H1 (cell line): ENCODE results near the gene DUSP7. TPM values are rescaled to one million over a fixed set of nuclear protein-coding genes. Genes with fewer than 3 reads are reported as not detected.

Experiments
- CTCF ChIA-PET: fragments of 300-600 bp; sonication (Branson Sonifier 250); formaldehyde crosslinking; loops from one replicate; lab custom pipeline; 2021; ENCODE audit not compliant: partially characterized antibody; lab: Charles Lee
- POLR2A ChIA-PET: fragments of 300-600 bp; sonication (Branson Sonifier 250); formaldehyde crosslinking; loops from one replicate; lab custom pipeline; 2021; ENCODE audit warnings: inconsistent platforms; ENCODE audit not compliant: partially characterized antibody; lab: Charles Lee
- DNase-seq, 2 experiments: peaks; one replicate each; pipeline versions ENCODE4 v3.0.0 to v3.0.0-alpha.2; 2010 to 2022; ENCODE audit warnings: low spot score in 2 of 2, low read depth in 1 of 2, mixed read lengths in 1 of 2
- FAIRE-seq: peaks from 2 replicates; lab custom pipeline; 2011; peaks lifted over from hg19 to GRCh38; lab: Jason Lieb, UNC
- H2AFZ ChIP-seq: 2 replicates; pipeline ENCODE4 v1.8.1; 2012; ENCODE audit warnings: low read length, inconsistent platforms
- H2AK5ac ChIP-seq: 2 replicates; pipeline ENCODE4 v1.6.1; 2013; ENCODE audit warnings: low read depth, low read length
- H2BK120ac ChIP-seq: replicated peaks from 2 replicates; pipeline ENCODE3; 2013; ENCODE audit warnings: low read depth, low read length, inconsistent platforms
- H2BK12ac ChIP-seq: 2 replicates; pipeline ENCODE4 v1.6.1; 2013; ENCODE audit warnings: low read depth, low read length
- H2BK15ac ChIP-seq: 2 replicates; pipeline ENCODE4 v1.6.1; 2013; ENCODE audit warnings: low read length
- H2BK20ac ChIP-seq: 2 replicates; pipeline ENCODE4 v1.6.1; 2013; ENCODE audit warnings: low read length
- H2BK5ac ChIP-seq: 2 replicates; pipeline ENCODE4 v1.6.1; 2013; ENCODE audit warnings: low read depth, low read length
- H3K14ac ChIP-seq: 2 replicates; pipeline ENCODE4 v1.6.1; 2013; ENCODE audit warnings: inconsistent platforms; ENCODE audit not compliant: insufficient read length
- H3K18ac ChIP-seq: 2 replicates; pipeline ENCODE4 v1.6.1; 2013; ENCODE audit warnings: low read length; ENCODE audit errors: extremely low read depth
- H3K23ac ChIP-seq: 2 replicates; pipeline ENCODE4 v1.6.1; 2013; ENCODE audit warnings: inconsistent platforms; ENCODE audit not compliant: insufficient read length
- H3K23me2 ChIP-seq: 2 replicates; pipeline ENCODE4 v1.6.1; 2013; ENCODE audit warnings: low read depth, low read length
- H3K27ac ChIP-seq: 2 replicates; pipeline ENCODE4 v1.6.1; 2011; ENCODE audit warnings: low read depth, low read length, inconsistent platforms
- H3K27me3 ChIP-seq, 4 experiments: replicated peaks in 1 of 4; 1 replicate in 1 of 4; 2 replicates in 3 of 4; pipeline versions ENCODE4 v1.6.1 to v1.8.1; 2011 to 2013; ENCODE audit warnings: low read length in 3 of 4, mild to moderate bottlenecking in 3 of 4, inconsistent platforms in 2 of 4, mixed read lengths in 2 of 4, moderate library complexity in 1 of 4; ENCODE audit not compliant: control insufficient read depth in 3 of 4, insufficient read depth in 3 of 4; ENCODE audit errors: extremely low read depth in 1 of 4
- H3K36me3 ChIP-seq, 4 experiments: 2 replicates each; pipeline versions ENCODE4 v1.6.1 to v1.8.1; 2011 to 2013; ENCODE audit warnings: mild to moderate bottlenecking in 4 of 4, low read length in 3 of 4, moderate library complexity in 2 of 4, control low read depth in 1 of 4, inconsistent platforms in 1 of 4; ENCODE audit not compliant: insufficient read depth in 4 of 4, control insufficient read depth in 2 of 4
- H3K4ac ChIP-seq: replicated peaks from 2 replicates; pipeline ENCODE3; 2013; ENCODE audit warnings: low read length, low read depth, mixed read lengths, inconsistent platforms; ENCODE audit not compliant: insufficient read length
- H3K4me1 ChIP-seq, 4 experiments: replicated peaks in 1 of 4; 1 replicate in 1 of 4; 2 replicates in 3 of 4; pipeline versions ENCODE4 v1.6.1 to v1.8.1; 2011 to 2013; ENCODE audit warnings: low read length in 3 of 4, inconsistent platforms in 2 of 4, mixed read lengths in 1 of 4; ENCODE audit not compliant: insufficient read depth in 4 of 4, control insufficient read depth in 3 of 4
- H3K4me2 ChIP-seq, 2 experiments: 2 replicates each; pipeline versions ENCODE4 v1.6.1 to v1.8.1; 2011 to 2013; ENCODE audit warnings: low read depth in 2 of 2, low read length in 2 of 2, control low read depth in 1 of 2, inconsistent platforms in 1 of 2, mild to moderate bottlenecking in 1 of 2; ENCODE audit not compliant: insufficient read depth in 1 of 2
- H3K4me3 ChIP-seq, 4 experiments: fragments of 200-600, 300-600 bp in 1 of 4; sonication (generic), shearing (Covaris generic), sonication (Bioruptor Twin) in 1 of 4; 2 replicates each; pipeline versions ENCODE4 v1.5.1 to v1.8.1; 2011 to 2016; ENCODE audit warnings: low read length in 4 of 4, low read depth in 3 of 4, control low read depth in 2 of 4, inconsistent platforms in 2 of 4, mild to moderate bottlenecking in 2 of 4, mixed read lengths in 1 of 4, moderate library complexity in 1 of 4; ENCODE audit not compliant: insufficient read depth in 2 of 4; ENCODE audit errors: extremely low read depth in 1 of 4
- H3K56ac ChIP-seq: replicated peaks from 2 replicates; pipeline ENCODE3; 2013; ENCODE audit warnings: low read depth, mild to moderate bottlenecking, mixed read lengths, low read length, inconsistent platforms; ENCODE audit not compliant: insufficient read length
- H3K79me1 ChIP-seq: 2 replicates; pipeline ENCODE4 v1.6.1; 2013; ENCODE audit warnings: low read depth, low read length, control low read depth
- H3K79me2 ChIP-seq, 2 experiments: 2 replicates each; pipeline versions ENCODE4 v1.6.1 to v1.8.1; 2012 to 2013; ENCODE audit warnings: low read length in 2 of 2, mild to moderate bottlenecking in 2 of 2, inconsistent platforms in 1 of 2; ENCODE audit not compliant: insufficient read depth in 2 of 2, control insufficient read depth in 1 of 2
- H3K9ac ChIP-seq, 4 experiments: replicated peaks in 1 of 4; 1 replicate in 1 of 4; 2 replicates in 3 of 4; pipeline versions ENCODE4 v1.6.1 to v1.8.1; 2011 to 2013; ENCODE audit warnings: low read depth in 3 of 4, low read length in 3 of 4, control low read depth in 2 of 4, mild to moderate bottlenecking in 2 of 4, moderate library complexity in 2 of 4, inconsistent platforms in 1 of 4; ENCODE audit errors: extremely low read depth in 1 of 4
- H3K9me3 ChIP-seq, 2 experiments: 2 replicates each; pipeline versions ENCODE4 v1.6.1 to v1.8.1; 2012 to 2013; ENCODE audit warnings: mild to moderate bottlenecking in 2 of 2, moderate library complexity in 2 of 2, control low read depth in 1 of 2, inconsistent platforms in 1 of 2, low read depth in 1 of 2, low read length in 1 of 2, mixed read lengths in 1 of 2; ENCODE audit not compliant: insufficient read depth in 2 of 2
- H4K20me1 ChIP-seq, 2 experiments: replicated peaks in 1 of 2; 2 replicates each; pipeline versions ENCODE3 to v1.8.1; 2011 to 2013; ENCODE audit warnings: inconsistent platforms in 2 of 2, low read length in 2 of 2, mild to moderate bottlenecking in 1 of 2; ENCODE audit not compliant: insufficient read depth in 2 of 2, control insufficient read depth in 1 of 2
- H4K5ac ChIP-seq: 2 replicates; pipeline ENCODE4 v1.6.1; 2013; ENCODE audit warnings: low read length, low read depth, mixed read lengths, inconsistent platforms; ENCODE audit not compliant: insufficient read length
- H4K8ac ChIP-seq: 2 replicates; pipeline ENCODE4 v1.8.0; 2013; ENCODE audit warnings: mild to moderate bottlenecking, moderate library complexity, low read length, inconsistent platforms; ENCODE audit not compliant: insufficient read depth; ENCODE audit errors: extremely low read depth
- H4K91ac ChIP-seq: replicated peaks from 2 replicates; pipeline ENCODE3; 2013; ENCODE audit warnings: low read length, mixed read lengths, inconsistent platforms; ENCODE audit not compliant: insufficient read length
- CBX5 ChIP-seq: fragments of 300-800, 300-1000 bp; sonication (generic); IDR thresholded peaks from 2 replicates; pipeline ENCODE4 v1.7.1; 2016; ENCODE audit warnings: antibody characterized with exemption, low read length, low read depth
- MAX ChIP-seq: IDR thresholded peaks from 2 replicates; pipeline ENCODE4 v1.6.1; 2012; ENCODE audit warnings: inconsistent platforms
- POLR2AphosphoS5 ChIP-seq: IDR thresholded peaks from 2 replicates; pipeline ENCODE4 v1.6.1; 2011; ENCODE audit warnings: low read depth, low read length
- WGBS, 2 experiments: shearing (Covaris generic) in 1 of 2; methylation state at CpG; one replicate each; pipeline versions ENCODE4 v1.1.6 to v1.1.7; 2013 to 2015; ENCODE audit warnings: low lambda C conversion rate in 2 of 2, mixed read lengths in 2 of 2, inconsistent platforms in 1 of 2, low coverage in 1 of 2, missing lambda C conversion rate in 1 of 2; ENCODE audit not compliant: insufficient replicate concordance in 2 of 2, insufficient coverage in 1 of 2, insufficient read length in 1 of 2; ENCODE audit errors: extremely low coverage in 1 of 2, missing lambda C conversion rate in 1 of 2; 5-methylcytosine and 5-hydroxymethylcytosine counted together
- polyA plus RNA-seq, 7 experiments: library from polyadenylated mRNA; depleted of rRNA in 3 of 7; stranded (reverse) in 5 of 7; unstranded in 2 of 7; fragments of >200 nt in 5 of 7; fragments of 200-250 nt in 2 of 7; gene quantifications; 1 replicate in 5 of 7; 2 replicates in 1 of 7; 4 replicates in 1 of 7; pipeline versions ENCODE4 v1.2.1 to v1.2.3, GENCODE V29; 2011 to 2013; ENCODE audit warnings: missing spikeins in 2 of 7, mixed read lengths in 2 of 7
- total RNA-seq: library from RNA; stranded (reverse); fragmentation: NEBNext Ultra II Directional; extraction: Animal tissue kit (Norgen Biotek cat#: 25700); gene quantifications from 2 replicates; pipeline ENCODE4 v1.2.1, GENCODE V29; 2021

Gene DUSP7
- total and polyA plus RNA-seq, 2 of the 8 experiments (the other 6 are each of a cell fraction or from before 2014, with no cell fraction given), result 19.4 to 24.9 TPM

- CTCF ChIA-PET, result interaction anchor here (1.0 to 14.6 kb wide), 15 partner anchors 9 to 134 kb away, joined by 3 to 168 read pairs (median 6); partner anchors contain the start of gene DUSP7
- FAIRE-seq, result no peak
- no peak overlapping the region for H2BK20ac ChIP-seq
- no peak for TF ChIP-seq CBX5
- TF ChIP-seq MAX, result no peak
- TF ChIP-seq POLR2AphosphoS5, result no peak
These were observed 30.1 kb upstream of the DUSP7 start for GRCh38 chr3:52086461-52086860.

More at GRCh38 chr3:52086461-52086860, 30.1 kb upstream of the DUSP7 start:
- H3K4me1 ChIP-seq, result peaks cover 0 to 4% (median 0%) of the 10 kb centered on the region in 4 experiments; a peak in 2 of 7 replicates
- POLR2A ChIA-PET, result interaction anchor here (1.2 to 2.3 kb wide), 3 partner anchors 26 to 93 kb away, joined by 3 to 7 read pairs (median 3); no protein-coding TSS in a partner anchor
- no peak overlapping the region for H3K4me2 ChIP-seq
- no peak overlapping the region for H2BK12ac ChIP-seq
- no peaks in the 10 kb centered on the region for H3K9me3 ChIP-seq
- no peak overlapping the region for H4K91ac ChIP-seq
- H3K56ac ChIP-seq, result no peak overlapping the region
- peak overlapping the region; percentile 7; the same call in 1 of the 2 replicates for H2BK5ac ChIP-seq
- no peaks in the 10 kb centered on the region for H3K23me2 ChIP-seq
- no peak overlapping the region for H2BK120ac ChIP-seq
- H3K23ac ChIP-seq, result no peak overlapping the region
- no peak overlapping the region for H3K27ac ChIP-seq
- peaks cover 0 to 2% (median 0%) of the 10 kb centered on the region in 4 experiments; a peak in 1 of 8 replicates for H3K36me3 ChIP-seq
- H2BK15ac ChIP-seq, result no peak overlapping the region
- H2AFZ ChIP-seq, result no peak overlapping the region
- no peak overlapping the region for H3K4me3 ChIP-seq
- no peaks in the 10 kb centered on the region for H3K79me2 ChIP-seq
- H3K79me1 ChIP-seq, result no peaks in the 10 kb centered on the region; the same call in 1 of the 2 replicates
- no peak overlapping the region for H3K4ac ChIP-seq
- no peak overlapping the region for H3K18ac ChIP-seq
- H4K20me1 ChIP-seq, result peaks cover 5 to 7% of the 10 kb centered on the region in 2 experiments
- 95% methylated on average over 6 of the region's 6 CpGs; no CpG with 5 or more reads in 1 of the 2 experiments for WGBS, 2 experiments
- H3K9ac ChIP-seq, result peak overlapping the region in 1 of 4 experiments; percentile 8; a peak in 1 of 7 replicates
- no peak overlapping the region for H2AK5ac ChIP-seq
- H4K8ac ChIP-seq, result no peak overlapping the region
- no peak overlapping the region for H3K14ac ChIP-seq
- no peaks in the 10 kb centered on the region for H3K27me3 ChIP-seq
- no peak for DNase-seq
- H4K5ac ChIP-seq, result no peak overlapping the region
